ENCODE data around the gene ZNF668.

ZNF668 gene

DNA sequence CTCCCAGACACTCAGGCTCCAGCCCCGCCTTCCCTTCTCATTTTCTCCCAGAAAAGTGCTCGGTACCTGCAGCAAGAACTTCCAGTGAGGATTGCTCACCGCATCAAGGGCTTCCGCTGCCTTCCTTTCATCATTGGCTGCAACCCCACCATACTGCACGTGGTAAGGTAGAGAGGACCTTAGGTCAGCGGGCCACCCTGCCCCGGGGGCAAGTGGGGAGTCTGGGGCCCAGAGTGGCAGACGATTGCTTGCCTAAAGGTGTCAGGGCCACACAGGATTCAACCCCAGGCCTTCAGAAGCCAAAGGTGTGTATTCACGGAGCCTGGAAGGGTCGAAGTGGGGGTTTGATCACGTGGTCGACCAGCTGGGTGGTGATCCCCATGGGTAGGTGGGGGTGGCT is 35.6 kb upstream of the ZNF668 start:
- H3K27me3 ChIP-seq (ENCODE audit: insufficient read depth, poor library complexity, severe bottlenecking), result no peaks in the 10 kb centered on the region
- TF ChIP-seq POLR2AphosphoS5 (IDR thresholded peaks at IDR 0.05; ENCODE audit: low read depth) (no peak), SPI1 (IDR thresholded peaks at IDR 0.05; ENCODE audit: borderline replicate concordance, low read depth) (no peak), GABPA (IDR thresholded peaks at IDR 0.05; ENCODE audit: low read depth) (no peak)
- TF ChIP-seq, protein P1, sequence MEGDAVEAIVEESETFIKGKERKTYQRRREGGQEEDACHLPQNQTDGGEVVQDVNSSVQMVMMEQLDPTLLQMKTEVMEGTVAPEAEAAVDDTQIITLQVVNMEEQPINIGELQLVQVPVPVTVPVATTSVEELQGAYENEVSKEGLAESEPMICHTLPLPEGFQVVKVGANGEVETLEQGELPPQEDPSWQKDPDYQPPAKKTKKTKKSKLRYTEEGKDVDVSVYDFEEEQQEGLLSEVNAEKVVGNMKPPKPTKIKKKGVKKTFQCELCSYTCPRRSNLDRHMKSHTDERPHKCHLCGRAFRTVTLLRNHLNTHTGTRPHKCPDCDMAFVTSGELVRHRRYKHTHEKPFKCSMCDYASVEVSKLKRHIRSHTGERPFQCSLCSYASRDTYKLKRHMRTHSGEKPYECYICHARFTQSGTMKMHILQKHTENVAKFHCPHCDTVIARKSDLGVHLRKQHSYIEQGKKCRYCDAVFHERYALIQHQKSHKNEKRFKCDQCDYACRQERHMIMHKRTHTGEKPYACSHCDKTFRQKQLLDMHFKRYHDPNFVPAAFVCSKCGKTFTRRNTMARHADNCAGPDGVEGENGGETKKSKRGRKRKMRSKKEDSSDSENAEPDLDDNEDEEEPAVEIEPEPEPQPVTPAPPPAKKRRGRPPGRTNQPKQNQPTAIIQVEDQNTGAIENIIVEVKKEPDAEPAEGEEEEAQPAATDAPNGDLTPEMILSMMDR (IDR thresholded peaks at IDR 0.05; ENCODE audit: insufficient read depth, low read length), result no peak
- TF ChIP-seq, protein P2, sequence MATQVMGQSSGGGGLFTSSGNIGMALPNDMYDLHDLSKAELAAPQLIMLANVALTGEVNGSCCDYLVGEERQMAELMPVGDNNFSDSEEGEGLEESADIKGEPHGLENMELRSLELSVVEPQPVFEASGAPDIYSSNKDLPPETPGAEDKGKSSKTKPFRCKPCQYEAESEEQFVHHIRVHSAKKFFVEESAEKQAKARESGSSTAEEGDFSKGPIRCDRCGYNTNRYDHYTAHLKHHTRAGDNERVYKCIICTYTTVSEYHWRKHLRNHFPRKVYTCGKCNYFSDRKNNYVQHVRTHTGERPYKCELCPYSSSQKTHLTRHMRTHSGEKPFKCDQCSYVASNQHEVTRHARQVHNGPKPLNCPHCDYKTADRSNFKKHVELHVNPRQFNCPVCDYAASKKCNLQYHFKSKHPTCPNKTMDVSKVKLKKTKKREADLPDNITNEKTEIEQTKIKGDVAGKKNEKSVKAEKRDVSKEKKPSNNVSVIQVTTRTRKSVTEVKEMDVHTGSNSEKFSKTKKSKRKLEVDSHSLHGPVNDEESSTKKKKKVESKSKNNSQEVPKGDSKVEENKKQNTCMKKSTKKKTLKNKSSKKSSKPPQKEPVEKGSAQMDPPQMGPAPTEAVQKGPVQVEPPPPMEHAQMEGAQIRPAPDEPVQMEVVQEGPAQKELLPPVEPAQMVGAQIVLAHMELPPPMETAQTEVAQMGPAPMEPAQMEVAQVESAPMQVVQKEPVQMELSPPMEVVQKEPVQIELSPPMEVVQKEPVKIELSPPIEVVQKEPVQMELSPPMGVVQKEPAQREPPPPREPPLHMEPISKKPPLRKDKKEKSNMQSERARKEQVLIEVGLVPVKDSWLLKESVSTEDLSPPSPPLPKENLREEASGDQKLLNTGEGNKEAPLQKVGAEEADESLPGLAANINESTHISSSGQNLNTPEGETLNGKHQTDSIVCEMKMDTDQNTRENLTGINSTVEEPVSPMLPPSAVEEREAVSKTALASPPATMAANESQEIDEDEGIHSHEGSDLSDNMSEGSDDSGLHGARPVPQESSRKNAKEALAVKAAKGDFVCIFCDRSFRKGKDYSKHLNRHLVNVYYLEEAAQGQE (IDR thresholded peaks at IDR 0.05; ENCODE audit: insufficient replicate concordance, low read depth), result no peak
- H3K27ac ChIP-seq (replicated peaks), result no peak overlapping the region
- no peak overlapping the region for H3K4me3 ChIP-seq (replicated peaks; ENCODE audit: insufficient read depth, low read length)
- DNase-seq (ENCODE audit: low read depth in 1 of 2, low spot score in 1 of 2), result no peak

DNA sequence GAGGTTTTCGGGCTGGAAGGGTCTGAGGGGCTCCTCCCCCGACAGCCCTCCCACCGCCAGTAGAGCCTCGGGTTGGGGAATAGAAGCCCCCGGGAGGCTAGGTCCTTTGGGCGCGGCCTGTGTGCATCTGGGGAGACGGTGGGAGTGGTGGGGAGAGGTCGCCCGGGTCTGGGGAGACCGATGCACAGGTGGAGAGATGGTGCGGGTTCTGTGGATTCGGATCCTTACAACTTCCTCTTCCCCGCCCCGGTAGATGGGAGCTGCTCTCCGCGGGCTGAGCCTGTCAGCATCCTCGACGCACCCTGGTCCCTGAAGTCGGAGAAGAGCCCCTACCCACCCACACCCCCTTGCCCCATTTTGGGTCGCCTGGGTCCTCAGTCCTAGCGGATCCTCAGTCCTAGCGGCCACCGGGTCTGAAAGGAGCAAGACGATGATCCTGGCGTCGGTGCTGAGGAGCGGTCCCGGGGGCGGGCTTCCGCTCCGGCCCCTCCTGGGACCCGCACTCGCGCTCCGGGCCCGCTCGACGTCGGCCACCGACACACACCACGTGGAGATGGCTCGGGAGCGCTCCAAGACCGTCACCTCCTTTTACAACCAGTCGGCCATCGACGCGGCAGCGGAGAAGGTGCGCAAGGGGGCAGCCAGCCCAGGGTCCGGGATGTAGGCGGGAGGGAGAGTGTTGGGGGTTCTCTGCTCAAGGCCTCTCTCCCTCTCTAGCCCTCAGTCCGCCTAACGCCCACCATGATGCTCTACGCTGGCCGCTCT is 34.9 kb upstream of the ZNF668 start:
- no peak for DNase-seq (ENCODE audit: low read depth in 1 of 2, low spot score in 1 of 2)
- H3K27ac ChIP-seq (replicated peaks), result peak overlapping the region; percentile 72
- H3K27me3 ChIP-seq (ENCODE audit: insufficient read depth, poor library complexity, severe bottlenecking), result no peaks in the 10 kb centered on the region
- peak overlapping the region; percentile 97 for H3K4me3 ChIP-seq (replicated peaks; ENCODE audit: insufficient read depth, low read length)
- TF ChIP-seq POLR2AphosphoS5 (IDR thresholded peaks at IDR 0.05; ENCODE audit: low read depth) (no peak), GABPA (IDR thresholded peaks at IDR 0.05; ENCODE audit: low read depth) (no peak), SPI1 (IDR thresholded peaks at IDR 0.05; ENCODE audit: borderline replicate concordance, low read depth) (no peak)
- TF ChIP-seq, protein P1 (IDR thresholded peaks at IDR 0.05; ENCODE audit: insufficient read depth, low read length), result no peak
- TF ChIP-seq, protein P2 (IDR thresholded peaks at IDR 0.05; ENCODE audit: insufficient replicate concordance, low read depth), result no peak

DNA sequence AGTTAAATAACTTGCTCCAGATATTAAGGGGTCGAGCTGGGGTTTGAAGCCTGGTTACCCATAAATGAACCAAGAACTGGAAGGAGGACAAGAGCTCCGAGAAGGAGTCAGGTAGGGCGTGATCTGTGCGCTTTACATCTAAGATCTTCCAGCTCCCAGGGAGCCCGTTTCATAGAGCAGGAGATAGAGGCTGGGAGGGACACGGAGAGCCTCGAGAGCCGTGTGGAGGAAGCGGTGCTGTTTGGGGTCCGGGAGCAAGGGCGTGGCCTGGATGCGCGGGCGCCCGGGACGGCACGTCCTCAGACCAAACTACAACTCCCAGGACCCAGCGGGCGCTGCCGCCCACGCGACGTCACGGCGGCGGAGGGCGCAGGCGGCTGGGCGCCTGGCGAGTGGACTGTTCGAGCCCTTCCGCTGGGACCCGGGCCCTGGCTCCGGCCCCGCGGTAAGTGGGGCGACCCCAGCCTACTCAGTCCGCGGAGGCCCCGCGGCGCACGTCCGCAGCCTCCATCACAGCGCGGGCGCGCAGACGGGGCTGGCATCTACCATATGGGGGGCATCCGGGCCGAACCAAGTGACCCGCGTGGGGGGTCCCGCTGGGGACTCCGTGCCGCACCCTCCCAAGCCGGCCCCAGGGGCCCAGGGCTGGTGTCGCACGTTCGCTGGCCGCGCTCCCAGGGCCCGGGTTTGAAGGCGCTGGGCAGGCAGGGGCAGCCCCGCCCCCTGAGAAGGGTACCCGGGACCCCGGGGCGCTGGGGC is 34.2 kb upstream of the ZNF668 start, which contains the start of gene BCKDK:
TSS of gene BCKDK (plus strand) at position 352 of the 759 bp plus-strand sequence. CDS start 838 bp downstream, outside the sequence.
- peak; percentile 73 to 83 for DNase-seq (ENCODE audit: low read depth in 1 of 2, low spot score in 1 of 2)
- Histone ChIP-seq H3K27ac (replicated peaks) (peak within 1 kb of the TSS; percentile 72), H3K27me3 (ENCODE audit: insufficient read depth, poor library complexity, severe bottlenecking) (no peaks in the 10 kb centered on the region), H3K4me3 (replicated peaks; ENCODE audit: insufficient read depth, low read length) (peak within 1 kb of the TSS; percentile 97)
- TF ChIP-seq POLR2AphosphoS5 (IDR thresholded peaks at IDR 0.05; ENCODE audit: low read depth), result peak; percentile 42; the same call in 1 of the 2 replicates
- TF ChIP-seq GABPA (IDR thresholded peaks at IDR 0.05; ENCODE audit: low read depth), result no peak

DNA sequence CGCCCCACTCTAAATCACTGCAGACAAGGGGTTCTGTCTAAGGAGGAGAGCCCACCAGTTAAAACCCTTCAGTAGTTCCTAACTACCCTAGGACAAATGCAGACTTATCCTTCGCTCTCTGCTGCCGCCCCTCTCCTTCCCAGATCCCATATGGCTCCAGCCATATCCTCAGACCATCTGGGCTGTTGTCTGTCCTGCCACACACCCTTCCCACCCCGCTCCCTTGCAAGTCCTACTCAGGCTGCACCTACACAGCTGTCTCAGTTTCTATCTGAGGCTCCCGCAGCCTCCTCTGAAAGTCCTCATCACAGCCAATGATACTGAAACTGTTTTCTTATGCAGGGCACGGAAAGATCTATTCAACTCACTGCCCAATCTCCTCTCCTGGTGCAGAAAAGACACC is 33.4 kb upstream of the ZNF668 start:
- Histone ChIP-seq H3K4me3 (replicated peaks; ENCODE audit: insufficient read depth, low read length) (no peak overlapping the region), H3K27ac (replicated peaks) (peak overlapping the region; percentile 20; the same call in 1 of the 2 replicates), H3K27me3 (ENCODE audit: insufficient read depth, poor library complexity, severe bottlenecking) (no peaks in the 10 kb centered on the region)
- no peak for DNase-seq (ENCODE audit: low read depth in 1 of 2, low spot score in 1 of 2)
- TF ChIP-seq, protein P1 (IDR thresholded peaks at IDR 0.05; ENCODE audit: insufficient read depth, low read length), result no peak
- TF ChIP-seq GABPA (IDR thresholded peaks at IDR 0.05; ENCODE audit: low read depth), result no peak
- TF ChIP-seq, protein P2 (IDR thresholded peaks at IDR 0.05; ENCODE audit: insufficient replicate concordance, low read depth), result no peak
- TF ChIP-seq SPI1 (IDR thresholded peaks at IDR 0.05; ENCODE audit: borderline replicate concordance, low read depth), result no peak
- no peak for TF ChIP-seq POLR2AphosphoS5 (IDR thresholded peaks at IDR 0.05; ENCODE audit: low read depth)

Measured in HL-60 (cell line).